Glutamatergic neuron (in vitro differentiated cells): ENCODE data around the gene ZCCHC2. TPM values are rescaled to one million over a fixed set of nuclear protein-coding genes. Genes with fewer than 3 reads are reported as not detected.

Experiments
- DNase-seq: peaks from one replicate; pipeline ENCODE4 v3.0.0; 2022
- H3K27ac Mint-ChIP-seq: one replicate; pipeline ENCODE4 v1.8.0; 2020; ENCODE audit warnings: mild to moderate bottlenecking, mixed read lengths, inconsistent platforms; ENCODE audit not compliant: unreplicated experiment
- H3K27me3 Mint-ChIP-seq: one replicate; pipeline ENCODE4 v1.8.0; 2020; ENCODE audit warnings: mild to moderate bottlenecking, moderate library complexity, mixed read lengths, inconsistent platforms; ENCODE audit not compliant: unreplicated experiment
- H3K36me3 Mint-ChIP-seq: one replicate; pipeline ENCODE4 v1.8.0; 2020; ENCODE audit warnings: mild to moderate bottlenecking, mixed read lengths, inconsistent platforms; ENCODE audit not compliant: unreplicated experiment
- H3K4me1 Mint-ChIP-seq: one replicate; pipeline ENCODE4 v1.8.0; 2020; ENCODE audit warnings: mild to moderate bottlenecking, low read depth, mixed read lengths, inconsistent platforms; ENCODE audit not compliant: unreplicated experiment
- H3K4me3 Mint-ChIP-seq: one replicate; pipeline ENCODE4 v1.8.0; 2020; ENCODE audit warnings: mild to moderate bottlenecking, mixed read lengths, inconsistent platforms; ENCODE audit not compliant: unreplicated experiment
- H3K9me3 Mint-ChIP-seq: one replicate; pipeline ENCODE4 v1.8.0; 2020; ENCODE audit warnings: mild to moderate bottlenecking, moderate library complexity, mixed read lengths, inconsistent platforms; ENCODE audit not compliant: unreplicated experiment
- total RNA-seq: library from RNA; stranded (reverse); fragmentation: NEBNext Ultra II Directional; extraction: Animal tissue kit (Norgen Biotek cat#: 25700); gene quantifications from one replicate; pipeline ENCODE4 v1.2.1, GENCODE V29; 2021; ENCODE audit not compliant: unreplicated experiment
- TF ChIP-seq, protein P1 (sequence below): fragments of 200-600 bp; sonication (generic); IDR thresholded peaks from one replicate; pipeline ENCODE4 v1.5.0; 2021; ENCODE audit not compliant: partially characterized antibody, unreplicated experiment

Gene ZCCHC2
- total RNA-seq, 1 donor from 2014 or later = 9.9 TPM

DNA sequence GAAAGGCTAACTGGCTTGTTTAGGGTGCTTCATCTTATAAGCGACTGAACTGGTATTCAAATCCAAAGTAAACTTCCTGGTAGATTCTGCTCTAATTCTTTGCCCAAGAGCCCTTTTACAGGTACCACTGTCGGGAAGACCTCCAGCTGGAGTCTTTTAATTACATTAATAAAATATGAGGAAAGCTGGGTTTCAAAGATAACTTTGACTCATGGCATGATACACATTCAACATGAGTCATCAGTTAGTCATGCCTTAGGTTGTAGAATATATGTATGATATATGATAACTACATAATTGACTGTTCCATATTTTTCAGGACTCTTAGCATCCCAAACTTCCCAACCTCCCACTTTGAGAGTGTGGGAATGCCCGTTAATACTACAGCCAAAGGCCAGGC, 32.3 kb downstream of the ZCCHC2 start:
- Mint-ChIP-seq H3K4me3 (no peak overlapping the region), H3K9me3 (no peaks in the 10 kb centered on the region), H3K27ac (no peak overlapping the region), H3K4me1 (peaks cover 8% of the 10 kb centered on the region), H3K27me3 (no peaks in the 10 kb centered on the region), H3K36me3 (no peaks in the 10 kb centered on the region)
- no peak for DNase-seq
- TF ChIP-seq, protein P1, sequence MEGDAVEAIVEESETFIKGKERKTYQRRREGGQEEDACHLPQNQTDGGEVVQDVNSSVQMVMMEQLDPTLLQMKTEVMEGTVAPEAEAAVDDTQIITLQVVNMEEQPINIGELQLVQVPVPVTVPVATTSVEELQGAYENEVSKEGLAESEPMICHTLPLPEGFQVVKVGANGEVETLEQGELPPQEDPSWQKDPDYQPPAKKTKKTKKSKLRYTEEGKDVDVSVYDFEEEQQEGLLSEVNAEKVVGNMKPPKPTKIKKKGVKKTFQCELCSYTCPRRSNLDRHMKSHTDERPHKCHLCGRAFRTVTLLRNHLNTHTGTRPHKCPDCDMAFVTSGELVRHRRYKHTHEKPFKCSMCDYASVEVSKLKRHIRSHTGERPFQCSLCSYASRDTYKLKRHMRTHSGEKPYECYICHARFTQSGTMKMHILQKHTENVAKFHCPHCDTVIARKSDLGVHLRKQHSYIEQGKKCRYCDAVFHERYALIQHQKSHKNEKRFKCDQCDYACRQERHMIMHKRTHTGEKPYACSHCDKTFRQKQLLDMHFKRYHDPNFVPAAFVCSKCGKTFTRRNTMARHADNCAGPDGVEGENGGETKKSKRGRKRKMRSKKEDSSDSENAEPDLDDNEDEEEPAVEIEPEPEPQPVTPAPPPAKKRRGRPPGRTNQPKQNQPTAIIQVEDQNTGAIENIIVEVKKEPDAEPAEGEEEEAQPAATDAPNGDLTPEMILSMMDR = no peak

DNA sequence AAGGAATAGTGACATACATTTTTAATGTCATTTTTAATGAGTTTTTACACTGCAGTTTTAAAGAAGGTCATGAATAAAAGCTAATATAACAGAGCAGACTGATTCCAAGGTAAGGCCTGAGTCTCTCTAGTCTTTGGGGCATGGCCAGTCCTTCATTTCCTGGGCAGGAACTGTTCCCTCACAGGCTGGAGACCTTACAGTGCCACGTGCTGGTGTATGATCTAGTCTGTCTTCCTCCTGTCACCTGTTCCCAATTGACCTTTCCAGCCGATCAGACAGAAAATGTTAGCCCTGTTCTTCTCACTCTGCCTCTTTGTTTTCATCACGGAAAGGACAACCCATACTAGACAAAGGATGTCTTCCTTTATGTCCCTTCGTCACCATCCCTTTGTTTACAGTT, 33.6 kb downstream of the ZCCHC2 start:
- peak overlapping the region; percentile 63 for H3K27ac Mint-ChIP-seq
- H3K36me3 Mint-ChIP-seq = no peaks in the 10 kb centered on the region
- H3K9me3 Mint-ChIP-seq = no peaks in the 10 kb centered on the region
- TF ChIP-seq, protein P1 = no peak
- H3K4me1 Mint-ChIP-seq = peaks cover 8% of the 10 kb centered on the region
- DNase-seq = no peak
- H3K27me3 Mint-ChIP-seq = no peaks in the 10 kb centered on the region
- H3K4me3 Mint-ChIP-seq = no peak overlapping the region

DNA sequence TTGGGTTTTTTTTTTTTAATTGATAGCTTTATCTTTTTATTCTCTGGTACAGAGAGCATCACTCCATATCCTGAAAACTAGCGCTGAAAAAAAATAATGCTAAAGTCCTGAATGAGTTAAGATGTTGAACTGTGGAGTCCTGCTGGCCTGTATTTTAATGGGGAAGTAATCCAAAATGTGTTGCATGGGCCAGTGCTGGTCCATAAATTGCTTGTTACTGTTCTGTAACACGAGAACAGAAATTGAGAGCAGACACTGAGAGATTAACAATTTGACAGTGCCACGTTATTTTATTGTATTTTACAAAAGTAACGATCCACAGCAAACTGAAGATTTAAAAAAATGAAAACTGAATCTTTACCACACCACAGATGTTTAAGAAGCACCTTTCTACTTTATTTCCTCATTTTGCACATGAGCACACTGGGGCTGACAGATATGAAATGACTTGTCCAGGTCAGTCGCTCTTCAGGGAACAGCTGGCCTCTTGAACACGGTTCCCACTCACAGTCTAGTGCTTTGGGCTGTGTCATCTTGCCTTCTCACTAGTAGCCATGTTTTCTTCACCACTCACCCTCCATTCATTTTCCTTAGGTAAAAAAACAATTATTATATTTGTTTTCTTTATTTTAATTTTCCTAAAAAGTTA, 35.3 kb downstream of the ZCCHC2 start:
- H3K27ac Mint-ChIP-seq = no peak overlapping the region
- TF ChIP-seq, protein P1 = no peak
- peaks cover 8% of the 10 kb centered on the region for H3K4me1 Mint-ChIP-seq
- no peaks in the 10 kb centered on the region for H3K27me3 Mint-ChIP-seq
- no peaks in the 10 kb centered on the region for H3K9me3 Mint-ChIP-seq
- H3K36me3 Mint-ChIP-seq = no peaks in the 10 kb centered on the region
- no peak overlapping the region for H3K4me3 Mint-ChIP-seq
- DNase-seq = no peak

DNA sequence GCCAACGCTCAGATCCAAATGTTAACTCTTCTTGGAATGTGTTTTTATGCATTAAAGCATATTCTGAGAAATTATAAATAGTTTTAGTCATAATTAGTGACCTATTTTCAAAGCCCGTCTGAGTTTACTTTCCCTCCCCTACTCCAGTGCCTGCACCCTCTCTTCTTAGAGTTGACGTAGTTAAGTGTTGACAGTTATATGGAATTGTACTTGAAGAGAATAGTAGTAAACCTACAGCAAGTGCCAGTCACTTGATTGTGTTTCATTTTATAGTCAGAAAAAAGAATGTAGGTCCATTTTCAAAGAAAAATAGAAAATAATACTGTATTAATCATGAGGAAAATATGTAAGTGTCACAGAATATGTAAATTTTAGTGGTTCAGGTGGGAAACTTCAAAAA, 41.2 kb downstream of the ZCCHC2 start:
- TF ChIP-seq, protein P1 = no peak
- Mint-ChIP-seq H3K36me3 (no peaks in the 10 kb centered on the region), H3K27ac (no peak overlapping the region), H3K9me3 (no peaks in the 10 kb centered on the region), H3K27me3 (no peaks in the 10 kb centered on the region), H3K4me1 (no peaks in the 10 kb centered on the region), H3K4me3 (no peak overlapping the region)
- DNase-seq = no peak

DNA sequence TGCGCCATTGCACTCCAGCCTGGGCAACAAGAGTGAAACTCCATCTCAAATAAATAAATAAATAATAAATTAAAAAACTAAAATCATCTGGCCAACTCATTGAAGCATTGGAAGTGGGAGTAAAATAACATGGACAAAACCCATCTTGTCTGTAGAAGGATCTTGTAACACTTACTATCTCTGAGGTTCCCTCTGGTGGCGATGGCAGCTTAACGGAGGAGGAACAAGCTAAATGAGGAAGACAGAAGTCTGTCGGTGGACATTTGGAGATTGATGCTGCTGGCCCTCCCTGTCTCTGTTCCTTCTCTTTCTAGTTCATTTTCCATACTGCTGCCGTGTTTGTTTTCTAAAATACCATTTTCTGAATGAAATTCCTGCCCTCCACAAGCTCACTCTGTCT, 43.4 kb downstream of the ZCCHC2 start:
- Mint-ChIP-seq H3K27me3 (no peaks in the 10 kb centered on the region), H3K4me1 (no peaks in the 10 kb centered on the region), H3K27ac (no peak overlapping the region), H3K9me3 (no peaks in the 10 kb centered on the region), H3K36me3 (peaks cover 13% of the 10 kb centered on the region), H3K4me3 (no peak overlapping the region)
- DNase-seq = peak; percentile 31
- TF ChIP-seq, protein P1 = peak; percentile 14
